ENCODE data around the gene SLC6A18. TPM values are rescaled to one million over a fixed set of nuclear protein-coding genes. Genes with fewer than 3 reads are reported as not detected.

Gene SLC6A18
- polyA plus RNA-seq, 1 experiment, result not detected

DNA sequence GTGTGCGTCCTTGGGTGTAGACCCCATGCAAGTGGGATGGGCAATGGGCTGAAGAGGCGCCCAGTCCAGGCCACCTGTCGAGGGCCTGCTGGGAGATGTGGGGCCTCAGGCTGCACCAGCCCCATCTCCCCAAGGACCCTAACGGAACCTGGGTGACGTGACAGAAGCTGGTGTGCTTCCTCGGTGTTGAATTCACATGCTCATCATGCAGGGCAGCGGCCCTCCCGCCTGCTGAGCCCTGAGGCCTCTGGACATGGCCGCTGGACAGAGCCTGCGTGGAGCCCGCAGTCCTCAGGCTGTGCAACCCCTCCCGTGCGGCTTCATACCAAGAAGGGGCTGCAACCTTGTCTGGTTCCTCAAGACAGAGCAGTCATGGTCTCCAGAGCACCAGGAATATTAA lies 42.9 kb downstream of the SLC6A18 start:
- no peak for DNase-seq (ENCODE audit: low read depth, low spot score)
- H3K9me3 ChIP-seq (ENCODE audit: control insufficient read depth, insufficient read depth, low read length), result peaks cover 82% of the 10 kb centered on the region
- TF ChIP-seq, protein P1, sequence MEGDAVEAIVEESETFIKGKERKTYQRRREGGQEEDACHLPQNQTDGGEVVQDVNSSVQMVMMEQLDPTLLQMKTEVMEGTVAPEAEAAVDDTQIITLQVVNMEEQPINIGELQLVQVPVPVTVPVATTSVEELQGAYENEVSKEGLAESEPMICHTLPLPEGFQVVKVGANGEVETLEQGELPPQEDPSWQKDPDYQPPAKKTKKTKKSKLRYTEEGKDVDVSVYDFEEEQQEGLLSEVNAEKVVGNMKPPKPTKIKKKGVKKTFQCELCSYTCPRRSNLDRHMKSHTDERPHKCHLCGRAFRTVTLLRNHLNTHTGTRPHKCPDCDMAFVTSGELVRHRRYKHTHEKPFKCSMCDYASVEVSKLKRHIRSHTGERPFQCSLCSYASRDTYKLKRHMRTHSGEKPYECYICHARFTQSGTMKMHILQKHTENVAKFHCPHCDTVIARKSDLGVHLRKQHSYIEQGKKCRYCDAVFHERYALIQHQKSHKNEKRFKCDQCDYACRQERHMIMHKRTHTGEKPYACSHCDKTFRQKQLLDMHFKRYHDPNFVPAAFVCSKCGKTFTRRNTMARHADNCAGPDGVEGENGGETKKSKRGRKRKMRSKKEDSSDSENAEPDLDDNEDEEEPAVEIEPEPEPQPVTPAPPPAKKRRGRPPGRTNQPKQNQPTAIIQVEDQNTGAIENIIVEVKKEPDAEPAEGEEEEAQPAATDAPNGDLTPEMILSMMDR (IDR thresholded peaks at IDR 0.05; ENCODE audit: low read depth, low read length), result no peak
- POLR2A ChIA-PET, result no interaction called here
- H3K4me3 ChIP-seq (ENCODE audit: low read depth, low read length), result no peak overlapping the region
- no peak overlapping the region for H3K27ac ChIP-seq (ENCODE audit: low read depth, low read length)
- no peaks in the 10 kb centered on the region for H3K27me3 ChIP-seq (ENCODE audit: control insufficient read depth, insufficient read depth, low read length)
- CTCF ChIA-PET, result no interaction called here

DNA sequence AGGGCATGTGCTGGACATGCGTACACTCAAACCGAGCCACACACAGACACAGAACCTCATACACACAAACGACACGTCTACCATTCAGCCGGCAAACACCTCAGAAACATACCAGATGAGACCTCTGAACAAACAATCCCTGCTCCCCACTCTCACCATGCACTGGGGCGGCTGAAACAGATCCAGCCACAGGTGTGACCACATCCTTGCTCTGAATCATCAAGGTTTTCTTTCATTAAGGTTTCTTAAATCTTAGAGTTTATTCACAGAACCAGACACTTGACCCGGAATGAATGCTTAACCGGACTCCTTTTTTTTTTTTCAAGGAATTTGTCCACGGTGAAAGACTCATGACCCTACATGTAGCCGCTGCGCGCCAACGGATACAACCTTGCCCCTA lies 43.5 kb downstream of the SLC6A18 start:
- POLR2A ChIA-PET, result no interaction called here
- Histone ChIP-seq H3K27ac (ENCODE audit: low read depth, low read length) (no peak overlapping the region), H3K4me3 (ENCODE audit: low read depth, low read length) (no peak overlapping the region), H3K9me3 (ENCODE audit: control insufficient read depth, insufficient read depth, low read length) (peaks cover 82% of the 10 kb centered on the region), H3K27me3 (ENCODE audit: control insufficient read depth, insufficient read depth, low read length) (no peaks in the 10 kb centered on the region)
- CTCF ChIA-PET, result no interaction called here
- TF ChIP-seq, protein P1 (IDR thresholded peaks at IDR 0.05; ENCODE audit: low read depth, low read length), result no peak
- no peak for DNase-seq (ENCODE audit: low read depth, low spot score)

- DNase-seq (ENCODE audit: low read depth, low spot score), result no peak
- CTCF ChIA-PET, result no interaction called here
- no peak overlapping the region for H3K27ac ChIP-seq (ENCODE audit: low read depth, low read length)
- POLR2A ChIA-PET, result no interaction called here
- peaks cover 81% of the 10 kb centered on the region for H3K9me3 ChIP-seq (ENCODE audit: control insufficient read depth, insufficient read depth, low read length)
- H3K27me3 ChIP-seq (ENCODE audit: control insufficient read depth, insufficient read depth, low read length), result no peaks in the 10 kb centered on the region
- no peak overlapping the region for H3K4me3 ChIP-seq (ENCODE audit: low read depth, low read length)
- TF ChIP-seq, protein P1 (IDR thresholded peaks at IDR 0.05; ENCODE audit: low read depth, low read length), result no peak
These were observed 45.2 kb downstream of the SLC6A18 start for GRCh38 chr5:1270426-1270825.

- H3K9me3 ChIP-seq (ENCODE audit: control insufficient read depth, insufficient read depth, low read length), result peaks cover 74% of the 10 kb centered on the region
- POLR2A ChIA-PET, result no interaction called here
- no peaks in the 10 kb centered on the region for H3K27me3 ChIP-seq (ENCODE audit: control insufficient read depth, insufficient read depth, low read length)
- no peak overlapping the region for H3K4me3 ChIP-seq (ENCODE audit: low read depth, low read length)
- no peak overlapping the region for H3K27ac ChIP-seq (ENCODE audit: low read depth, low read length)
- DNase-seq (ENCODE audit: low read depth, low spot score), result no peak
- TF ChIP-seq, protein P1 (IDR thresholded peaks at IDR 0.05; ENCODE audit: low read depth, low read length), result no peak
- CTCF ChIA-PET, result no interaction called here
These were observed 46.0 kb downstream of the SLC6A18 start for GRCh38 chr5:1270933-1271914.

- Histone ChIP-seq H3K27me3 (ENCODE audit: control insufficient read depth, insufficient read depth, low read length) (no peaks in the 10 kb centered on the region), H3K9me3 (ENCODE audit: control insufficient read depth, insufficient read depth, low read length) (peaks cover 75% of the 10 kb centered on the region), H3K27ac (ENCODE audit: low read depth, low read length) (no peak overlapping the region), H3K4me3 (ENCODE audit: low read depth, low read length) (no peak overlapping the region)
- ChIA-PET POLR2A (no interaction called here), CTCF (no interaction called here)
- no peak for DNase-seq (ENCODE audit: low read depth, low spot score)
- TF ChIP-seq, protein P1 (IDR thresholded peaks at IDR 0.05; ENCODE audit: low read depth, low read length), result no peak
These were observed 47.0 kb downstream of the SLC6A18 start for GRCh38 chr5:1272201-1272600.
